Measurements from ENCODE around the gene SERPINB5.

The SERPINB5 gene

DNA sequence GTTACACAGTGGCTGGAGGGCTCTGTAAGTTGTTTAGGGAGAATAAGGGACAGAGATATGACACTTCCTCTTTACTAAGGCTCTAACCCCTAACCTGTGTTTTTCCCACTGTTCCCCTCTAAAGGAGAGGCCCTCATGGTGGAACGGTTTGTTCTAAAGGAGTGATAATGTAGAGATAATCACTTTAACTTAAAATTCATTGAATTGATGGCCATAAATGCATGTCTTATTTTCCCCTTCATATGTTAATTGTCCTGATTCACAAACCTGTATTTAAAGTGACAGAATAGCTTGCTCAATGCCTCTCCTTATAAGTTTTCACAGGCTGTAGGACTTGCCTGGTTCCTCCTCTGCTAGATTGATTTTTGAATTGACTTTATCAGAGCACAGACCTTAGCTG, 65.3 kb downstream of the SERPINB5 start, which contains the start of gene SERPINB12:
Gene SERPINB12 (plus strand): TSS at position 301 of the 400 bp plus-strand sequence. CDS start 13,791 bp downstream, outside the sequence.
- DNase-seq (ENCODE audit: low spot score) = no peak
- TF ChIP-seq, protein P1, sequence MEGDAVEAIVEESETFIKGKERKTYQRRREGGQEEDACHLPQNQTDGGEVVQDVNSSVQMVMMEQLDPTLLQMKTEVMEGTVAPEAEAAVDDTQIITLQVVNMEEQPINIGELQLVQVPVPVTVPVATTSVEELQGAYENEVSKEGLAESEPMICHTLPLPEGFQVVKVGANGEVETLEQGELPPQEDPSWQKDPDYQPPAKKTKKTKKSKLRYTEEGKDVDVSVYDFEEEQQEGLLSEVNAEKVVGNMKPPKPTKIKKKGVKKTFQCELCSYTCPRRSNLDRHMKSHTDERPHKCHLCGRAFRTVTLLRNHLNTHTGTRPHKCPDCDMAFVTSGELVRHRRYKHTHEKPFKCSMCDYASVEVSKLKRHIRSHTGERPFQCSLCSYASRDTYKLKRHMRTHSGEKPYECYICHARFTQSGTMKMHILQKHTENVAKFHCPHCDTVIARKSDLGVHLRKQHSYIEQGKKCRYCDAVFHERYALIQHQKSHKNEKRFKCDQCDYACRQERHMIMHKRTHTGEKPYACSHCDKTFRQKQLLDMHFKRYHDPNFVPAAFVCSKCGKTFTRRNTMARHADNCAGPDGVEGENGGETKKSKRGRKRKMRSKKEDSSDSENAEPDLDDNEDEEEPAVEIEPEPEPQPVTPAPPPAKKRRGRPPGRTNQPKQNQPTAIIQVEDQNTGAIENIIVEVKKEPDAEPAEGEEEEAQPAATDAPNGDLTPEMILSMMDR (IDR thresholded peaks at IDR 0.05; ENCODE audit: extremely low read depth, missing control alignments) = no peak

DNA sequence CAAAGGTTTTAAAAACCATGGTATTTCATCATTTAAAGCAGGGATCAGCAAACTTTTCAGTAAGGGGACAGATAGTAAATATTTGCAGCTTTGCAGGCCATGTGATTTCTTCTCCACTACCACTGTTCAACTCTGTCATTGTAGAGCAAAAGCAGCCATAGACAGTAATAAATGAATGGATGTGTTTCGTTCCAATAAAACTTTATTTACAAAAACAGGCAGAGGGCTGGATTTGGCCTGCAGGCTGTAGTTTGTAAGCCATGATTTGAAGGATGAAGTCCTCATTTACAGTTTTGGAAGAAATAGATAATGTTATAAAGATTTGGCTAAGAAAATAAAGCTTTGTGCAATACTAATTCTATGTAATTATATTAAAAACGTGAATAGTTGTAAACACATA, 67.3 kb downstream of the SERPINB5 start:
- no peak for DNase-seq (ENCODE audit: low spot score)
- TF ChIP-seq, protein P1 (IDR thresholded peaks at IDR 0.05; ENCODE audit: extremely low read depth, missing control alignments) = no peak

DNA sequence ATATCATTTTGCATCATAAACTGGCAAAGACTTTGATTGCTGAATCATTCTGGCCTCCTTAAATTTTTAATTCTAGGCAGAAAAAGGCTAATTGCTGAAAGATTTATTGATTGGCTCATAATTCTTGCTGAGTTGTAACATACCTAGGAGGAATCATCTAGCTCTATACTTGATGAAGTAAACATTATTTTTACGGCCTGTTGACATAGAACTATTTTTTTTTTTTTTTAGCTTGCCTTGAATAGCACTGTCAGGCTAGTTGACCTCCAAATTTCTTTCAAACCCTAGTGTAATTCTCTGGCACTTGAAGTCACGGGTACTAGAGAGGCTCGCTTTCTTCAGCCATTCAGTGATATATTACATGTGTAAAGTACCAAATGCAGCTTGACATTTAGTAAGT, 68.2 kb downstream of the SERPINB5 start:
- TF ChIP-seq, protein P1 (IDR thresholded peaks at IDR 0.05; ENCODE audit: extremely low read depth, missing control alignments) = no peak
- no peak for DNase-seq (ENCODE audit: low spot score)

DNA sequence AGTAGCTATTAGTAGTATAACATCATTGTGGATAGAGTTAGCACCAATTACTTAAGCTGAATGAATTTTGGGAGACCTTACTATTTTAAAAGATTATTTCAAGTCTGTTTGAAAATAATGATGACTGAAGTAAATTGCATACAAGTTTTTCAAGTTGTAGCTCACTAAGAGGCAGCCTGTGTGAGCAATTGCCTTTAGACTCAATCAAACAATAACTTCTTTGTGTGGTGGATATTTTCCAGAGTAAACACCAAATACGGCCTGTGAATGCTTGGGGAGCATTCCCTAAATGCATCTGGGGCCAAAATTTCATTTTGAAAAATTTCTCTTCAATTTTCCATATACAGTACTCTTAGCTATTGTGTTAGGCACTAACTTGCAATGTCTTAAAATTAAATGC, 73.3 kb downstream of the SERPINB5 start:
- DNase-seq (ENCODE audit: low spot score) = no peak

DNA sequence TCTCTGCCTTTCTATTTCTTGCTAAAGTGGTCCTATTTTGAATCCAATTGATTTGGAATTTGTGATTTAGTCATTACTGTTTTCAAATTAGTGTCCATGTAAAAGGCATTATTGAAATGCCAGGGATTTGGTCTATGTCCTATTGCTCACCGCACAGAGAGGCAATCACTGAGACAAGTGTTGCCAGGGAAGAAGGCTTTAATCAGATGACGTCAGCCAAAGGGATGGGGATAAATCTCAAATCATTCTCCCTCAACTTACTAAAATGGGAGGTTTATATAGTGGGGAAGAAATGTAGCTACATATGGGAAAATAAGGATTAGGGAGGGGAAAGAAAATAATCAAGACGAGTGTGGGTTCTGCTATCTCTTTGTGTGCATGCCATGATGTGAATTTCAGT, 75.0 kb downstream of the SERPINB5 start:
- DNase-seq (ENCODE audit: low spot score) = no peak

More for the DNA sequence above, 73.3 kb downstream of the SERPINB5 start:
- TF ChIP-seq, protein P1 (IDR thresholded peaks at IDR 0.05; ENCODE audit: extremely low read depth, missing control alignments) = no peak

DNA sequence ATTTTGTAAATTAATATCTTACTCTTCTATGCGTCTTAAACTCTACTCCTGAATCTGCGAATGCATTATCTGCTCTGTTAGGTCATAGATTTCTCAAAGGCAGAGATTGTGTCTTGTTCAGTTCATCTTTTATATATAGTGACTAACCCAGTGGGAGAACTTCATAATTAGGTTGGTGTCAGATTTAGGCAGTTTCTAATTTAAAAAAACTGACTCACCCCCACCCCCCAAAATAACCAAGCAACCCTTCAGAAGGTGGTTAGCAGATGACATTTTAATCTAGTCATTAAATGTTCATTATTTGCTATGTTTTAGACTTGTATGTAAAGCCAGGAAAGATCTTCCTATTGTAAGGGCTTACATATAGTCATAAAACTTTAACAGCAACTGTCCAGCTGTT, 75.8 kb downstream of the SERPINB5 start:
- TF ChIP-seq, protein P1 (IDR thresholded peaks at IDR 0.05; ENCODE audit: extremely low read depth, missing control alignments) = no peak
- no peak for DNase-seq (ENCODE audit: low spot score)

More for the DNA sequence above, 75.0 kb downstream of the SERPINB5 start:
- TF ChIP-seq, protein P1 (IDR thresholded peaks at IDR 0.05; ENCODE audit: extremely low read depth, missing control alignments) = no peak

DNA sequence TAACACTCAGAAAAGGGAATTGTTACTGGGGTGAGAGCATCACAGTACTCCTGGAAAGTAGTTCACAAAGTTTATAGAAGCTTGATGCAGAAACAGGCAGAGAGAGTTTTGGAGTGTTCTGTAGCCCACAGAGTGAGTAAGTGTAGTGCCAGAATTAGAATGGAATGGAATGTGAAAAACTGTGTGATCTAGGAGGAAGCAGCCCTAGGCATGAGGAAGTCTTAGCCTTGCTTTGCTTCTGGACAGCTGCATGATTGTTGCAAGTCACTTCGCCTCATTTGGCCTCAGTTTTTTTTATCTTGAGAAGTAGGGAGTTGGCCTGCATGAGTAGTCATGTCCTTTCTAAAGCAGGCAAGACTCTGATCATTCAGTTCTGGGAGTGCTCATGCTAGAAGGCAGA, 76.3 kb downstream of the SERPINB5 start:
- no peak for DNase-seq (ENCODE audit: low spot score)
- TF ChIP-seq, protein P1 (IDR thresholded peaks at IDR 0.05; ENCODE audit: extremely low read depth, missing control alignments) = no peak

Measured in GM20000 (cell line).